ENCODE data around the gene MSANTD2.

MSANTD2 gene

GRCh38 chr11:124751391-124751740 lies 48.8 kb downstream of the MSANTD2 start:
- no peak overlapping the region for H3K4me3 ChIP-seq (ENCODE audit: low read depth, low read length)
- no peak for DNase-seq (ENCODE audit: low read depth)
- TF ChIP-seq CTCF (IDR thresholded peaks at IDR 0.05; ENCODE audit: low read depth, low read length, missing control alignments): no peak

DNA sequence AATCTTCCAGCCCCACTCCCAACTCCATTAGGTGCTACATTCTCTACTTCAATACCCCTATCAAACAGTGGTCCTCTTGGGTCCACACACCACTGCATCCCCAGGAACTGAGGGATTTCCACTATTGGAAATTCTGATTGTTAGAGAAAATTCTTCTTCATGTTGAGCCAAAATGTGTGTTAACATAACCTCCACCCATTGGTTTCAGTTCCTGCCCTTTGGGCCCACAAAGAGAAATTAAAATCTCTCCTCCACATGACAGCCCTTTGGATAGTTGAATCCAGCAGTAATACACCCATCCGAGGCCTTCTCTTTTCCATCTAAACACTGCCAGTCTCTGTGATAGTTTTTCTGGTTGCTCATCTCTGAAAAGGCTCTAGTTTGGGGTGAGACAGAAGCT lies 50.3 kb downstream of the MSANTD2 start:
- no peak for DNase-seq (ENCODE audit: low read depth)
- H3K4me3 ChIP-seq (ENCODE audit: low read depth, low read length): no peak overlapping the region
- TF ChIP-seq CTCF (IDR thresholded peaks at IDR 0.05; ENCODE audit: low read depth, low read length, missing control alignments): no peak

DNA sequence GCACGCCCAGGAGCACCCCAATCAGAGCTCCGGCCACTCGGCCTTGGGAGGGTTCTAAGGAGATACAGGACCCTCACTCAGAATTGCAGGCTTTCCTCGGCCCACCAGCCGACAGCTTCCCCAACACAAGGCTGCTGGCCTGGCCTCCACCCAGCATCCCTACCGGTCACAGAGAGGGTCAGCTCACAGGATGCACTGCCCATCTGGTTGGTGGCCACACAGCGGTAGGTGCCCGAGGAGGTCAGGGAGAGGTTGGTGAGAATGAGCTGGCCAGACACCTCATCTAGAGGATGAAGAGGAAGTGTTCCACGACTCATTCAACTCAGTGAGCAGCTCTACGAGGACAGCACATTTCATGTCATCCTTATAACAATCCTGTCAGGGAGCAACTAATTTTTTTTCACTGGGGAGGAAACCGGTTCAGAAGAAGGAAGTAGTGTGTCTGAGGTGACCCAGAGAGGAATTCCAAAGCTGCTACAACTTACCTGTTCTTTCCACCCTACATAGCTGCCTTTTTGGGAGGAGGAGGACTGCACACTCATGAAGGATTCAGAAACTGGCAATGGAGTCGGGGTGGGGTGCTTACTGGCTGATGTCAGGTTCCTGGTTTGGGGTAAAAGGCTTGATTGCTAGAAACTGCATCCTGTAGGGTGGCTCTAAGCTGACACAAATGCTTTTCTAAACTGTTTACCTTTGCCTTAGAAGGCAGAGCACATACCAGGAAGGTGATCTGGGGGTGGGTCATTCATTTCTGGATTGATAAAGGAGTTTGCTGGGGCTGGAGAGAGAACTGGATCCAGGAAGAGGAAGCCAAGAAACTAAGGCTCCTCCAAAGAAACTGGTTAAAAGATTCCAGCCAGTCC lies 51.5 kb downstream of the MSANTD2 start:
- no peak for TF ChIP-seq CTCF (IDR thresholded peaks at IDR 0.05; ENCODE audit: low read depth, low read length, missing control alignments)
- DNase-seq (ENCODE audit: low read depth): no peak
- H3K4me3 ChIP-seq (ENCODE audit: low read depth, low read length): no peak overlapping the region

DNA sequence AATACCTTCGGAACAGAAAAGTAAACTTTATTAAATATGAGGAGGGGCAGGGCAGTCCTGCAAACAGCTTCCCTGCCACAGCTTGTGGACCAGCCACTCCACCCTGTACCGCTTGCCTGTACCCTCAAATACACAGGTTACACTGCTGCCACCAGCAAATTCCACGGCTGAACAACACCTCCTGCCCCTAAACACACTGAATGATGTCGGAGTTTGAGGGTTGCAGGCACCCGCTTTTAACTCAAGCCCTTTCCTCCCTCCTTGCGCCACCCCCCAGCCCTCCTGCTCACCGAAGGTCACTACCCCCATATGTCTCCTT lies 52.1 kb downstream of the MSANTD2 start:
- DNase-seq (ENCODE audit: low read depth): no peak
- TF ChIP-seq CTCF (IDR thresholded peaks at IDR 0.05; ENCODE audit: low read depth, low read length, missing control alignments): no peak

GRCh38 chr11:124747406-124748099 lies 52.7 kb downstream of the MSANTD2 start:
- no peak overlapping the region for H3K4me3 ChIP-seq (ENCODE audit: low read depth, low read length)
- no peak for TF ChIP-seq CTCF (IDR thresholded peaks at IDR 0.05; ENCODE audit: low read depth, low read length, missing control alignments)
- DNase-seq (ENCODE audit: low read depth): no peak

More for the DNA sequence above, 52.1 kb downstream of the MSANTD2 start:
- H3K4me3 ChIP-seq (ENCODE audit: low read depth, low read length): no peak overlapping the region

- DNase-seq (ENCODE audit: low read depth): peak; percentile 62
- H3K4me3 ChIP-seq (ENCODE audit: low read depth, low read length): peak overlapping the region; percentile 91
- peak; percentile 79 for TF ChIP-seq CTCF (IDR thresholded peaks at IDR 0.05; ENCODE audit: low read depth, low read length, missing control alignments)
These were observed 53.5 kb downstream of the MSANTD2 start for GRCh38 chr11:124746621-124747243.

All from GM12864 (cell line).